ENCODE measurements around the gene TTC36. TPM values are rescaled to one million over a fixed set of nuclear protein-coding genes. Genes with fewer than 3 reads are reported as not detected.

The TTC36 gene
- total and polyA plus RNA-seq, 2 of the 4 experiments (the other 2 are of a cell fraction): not detected

GRCh38 chr11:118497831-118498230 lies 29.4 kb upstream of the TTC36 start:
- dilution Hi-C loops (cut with HindIII; ENCODE audit: low sequenced_read_pairs, unreplicated experiment): no loop called here
- in situ Hi-C loops (cut with MboI; ENCODE audit: low sequenced_read_pairs): no loop called here
- no peak overlapping the region for H2AK9ac ChIP-seq (replicated peaks; ENCODE audit: low read depth, low read length, poor library complexity)
- no peaks in the 10 kb centered on the region for H3K27me3 ChIP-seq (ENCODE audit: control insufficient read depth, insufficient read depth, low read length)
- H4K8ac ChIP-seq (ENCODE audit: low read depth in 2 of 2, low read length in 2 of 2): no peak overlapping the region
- DNase-seq (peak; percentile 68), ATAC-seq (ENCODE audit: low read depth) (no peak)
- TSS peak; percentile 17 for BruUV-seq (replicated peaks)
- H2AK5ac ChIP-seq (ENCODE audit: low read depth, low read length): no peak overlapping the region
- H3K9me1 ChIP-seq (ENCODE audit: insufficient read depth, low read length): no peaks in the 10 kb centered on the region
- ChIA-PET CTCF (interaction anchor here (0.6 kb wide), 2 partner anchors 17 to 107 kb away, joined by 3 to 4 read pairs; no protein-coding TSS in a partner anchor), POLR2A (ENCODE audit: unreplicated experiment) (no interaction called here)
- no peak overlapping the region for H3K23ac ChIP-seq (ENCODE audit: low read depth, low read length)
- intact Hi-C loops (cut with micrococcal nuclease): no loop called here
- no peak overlapping the region for H3K4me3 ChIP-seq (ENCODE audit: insufficient read depth, low read depth, low read length)
- no peak overlapping the region for H2BK20ac ChIP-seq (ENCODE audit: low read depth, low read length)
- no peak overlapping the region for H3K56ac ChIP-seq (ENCODE audit: extremely low read depth, insufficient read depth, low read length)
- WGBS, 2 experiments (ENCODE audit: extremely low coverage in 2 of 2, insufficient read length in 1 of 2): no CpG with 5 or more reads among the region's 4 CpGs
- H3K79me1 ChIP-seq (ENCODE audit: low read depth in 1 of 2, low read length in 2 of 2): no peaks in the 10 kb centered on the region; a peak in 1 of 4 replicates
- no peak overlapping the region for H3K4ac ChIP-seq (ENCODE audit: low read depth, low read length)
- H3K4me1 ChIP-seq (ENCODE audit: control insufficient read depth, insufficient read depth, low read length): peaks cover 2% of the 10 kb centered on the region; the same call in 1 of the 2 replicates
- no peak overlapping the region for H4K91ac ChIP-seq (ENCODE audit: insufficient read depth, low read depth, low read length)
- H3K14ac ChIP-seq (replicated peaks; ENCODE audit: low read depth, low read length): no peak overlapping the region
- no peaks in the 10 kb centered on the region for H3K9me3 ChIP-seq (ENCODE audit: control insufficient read depth, insufficient read depth, low read length)
- no peak overlapping the region for H3K9ac ChIP-seq (ENCODE audit: low read depth, low read length)
- peaks cover 58% of the 10 kb centered on the region for H3K36me3 ChIP-seq (ENCODE audit: control insufficient read depth, insufficient read depth, low read length)
- H2BK120ac ChIP-seq (ENCODE audit: low read depth, low read length): no peak overlapping the region
- H4K5ac ChIP-seq (ENCODE audit: low read depth, low read length): no peak overlapping the region
- no peak overlapping the region for H3K4me2 ChIP-seq (ENCODE audit: low read depth, low read length)
- no peak for TF ChIP-seq FOS (IDR thresholded peaks at IDR 0.05; ENCODE audit: low read depth, low read length)
- TF ChIP-seq CTCF (conservative IDR thresholded peaks at IDR 0.05; ENCODE audit: low read depth, low read length): no peak
- TF ChIP-seq RCOR1 (IDR thresholded peaks at IDR 0.05; ENCODE audit: insufficient replicate concordance, low read length): no peak
- no peak for TF ChIP-seq RAD21 (IDR thresholded peaks at IDR 0.05; ENCODE audit: low read length)
- no peak for TF ChIP-seq NFE2L2 (IDR thresholded peaks at IDR 0.05; ENCODE audit: low read depth, low read length)
- TF ChIP-seq CHD1 (IDR thresholded peaks at IDR 0.05; ENCODE audit: low read depth, low read length): no peak
- TF ChIP-seq RFX5 (IDR thresholded peaks at IDR 0.05; ENCODE audit: low read depth, low read length): no peak
- no peak for TF ChIP-seq POLR2A (IDR thresholded peaks at IDR 0.05; ENCODE audit: low read depth, low read length)
- no peak for TF ChIP-seq ELK1 (IDR thresholded peaks at IDR 0.05; ENCODE audit: borderline replicate concordance, low read depth, low read length)
- no peak for TF ChIP-seq MXI1 (IDR thresholded peaks at IDR 0.05; ENCODE audit: borderline replicate concordance, low read depth, low read length)
- no peak for TF ChIP-seq MAZ (IDR thresholded peaks at IDR 0.05; ENCODE audit: borderline replicate concordance, low read depth, low read length)
- no peak for TF ChIP-seq MAFK (IDR thresholded peaks at IDR 0.05; ENCODE audit: low read depth, low read length)
- no peak for TF ChIP-seq CEBPB (IDR thresholded peaks at IDR 0.05; ENCODE audit: low read depth, low read length)
- no peak for TF ChIP-seq SMC3 (IDR thresholded peaks at IDR 0.05; ENCODE audit: low read depth, low read length)
- no peak for TF ChIP-seq BHLHE40 (IDR thresholded peaks at IDR 0.05; ENCODE audit: low read depth, low read length)
- H3K18ac ChIP-seq (ENCODE audit: low read depth, low read length): no peak overlapping the region
- no peak overlapping the region for H2BK15ac ChIP-seq (ENCODE audit: low read depth, low read length)
- no peaks in the 10 kb centered on the region for H4K20me1 ChIP-seq (ENCODE audit: insufficient read depth, low read length)
- no peak overlapping the region for H3K27ac ChIP-seq (ENCODE audit: insufficient read depth, low read length)
- no peak overlapping the region for H2AFZ ChIP-seq (replicated peaks; ENCODE audit: low read length, poor library complexity)
- no peak overlapping the region for H2BK5ac ChIP-seq (ENCODE audit: low read depth, low read length, poor library complexity, severe bottlenecking)

Data from IMR-90 (cell line).